Left ventricle myocardium inferior (tissue), 1 donor: ENCODE data around the gene MAPK8IP3. TPM values are rescaled to one million over a fixed set of nuclear protein-coding genes. Genes with fewer than 3 reads are reported as not detected.
A peak's percentile ranks its signal among the peaks of the same experiment; 100 is the strongest.

Source experiments
- DNase-seq: peaks from one replicate; pipeline ENCODE4 v3.0.0-alpha.2; 2020
- H3K27ac ChIP-seq: fragments of 200-600 bp; replicated peaks from 2 replicates; pipeline ENCODE4 v1.8.0; 2021
- H3K27me3 ChIP-seq: fragments of 200-600 bp; 2 replicates; pipeline ENCODE4 v1.8.0; 2021; ENCODE audit warnings: low read depth
- H3K36me3 ChIP-seq: fragments of 200-600 bp; 2 replicates; pipeline ENCODE4 v1.8.0; 2021
- H3K4me1 ChIP-seq: fragments of 200-600 bp; 2 replicates; pipeline ENCODE4 v1.8.0; 2021
- H3K4me3 ChIP-seq: fragments of 200-600 bp; 2 replicates; pipeline ENCODE4 v1.8.0; 2021; ENCODE audit warnings: mild to moderate bottlenecking, moderate library complexity
- H3K9me3 ChIP-seq: fragments of 200-600 bp; replicated peaks from 2 replicates; pipeline ENCODE4 v1.8.0; 2021
- intact Hi-C: fragments of 100-400 bp; cut with micrococcal nuclease; formaldehyde crosslinking; loops from one replicate; pipeline ENCODE4 v1.11.0; 2022
- total RNA-seq: library from RNA; stranded (reverse); fragmentation: NEBNext Ultra II Directional; extraction: Animal tissue kit (Norgen Biotek cat#: 25700); gene quantifications from one replicate; pipeline ENCODE4 v1.2.1, GENCODE V29; 2021
- TF ChIP-seq, protein P1 (sequence below): fragments of 200-600 bp; IDR thresholded peaks from 2 replicates; pipeline ENCODE4 v1.8.0; 2021; ENCODE audit warnings: antibody characterized with exemption, mild to moderate bottlenecking, borderline replicate concordance
- donor health status: DM: no; HTN: yes; CAD: no; lungs with severe emphysema.

MAPK8IP3 gene
- total RNA-seq, 1 donor from 2014 or later = 56.0 TPM

DNA sequence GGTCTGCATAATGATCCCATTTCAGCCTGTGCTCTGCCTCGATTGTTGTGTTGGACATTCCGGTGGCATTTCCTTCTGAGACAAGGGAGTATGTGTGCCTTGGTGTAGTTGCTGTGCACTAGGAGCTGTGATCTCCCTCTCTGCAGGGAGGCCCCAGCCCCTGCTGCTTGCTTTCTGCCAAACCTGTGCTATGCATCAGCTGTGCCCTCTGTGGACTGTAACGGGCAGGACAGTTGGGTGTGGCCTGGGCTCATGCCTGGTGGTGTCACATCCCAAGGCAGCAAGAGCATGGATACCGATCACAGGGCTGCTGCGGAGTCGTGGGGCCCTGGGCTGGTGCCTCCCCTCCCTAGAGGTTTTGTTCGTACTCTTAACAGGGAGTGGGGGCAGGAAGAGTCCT is 31.7 kb upstream of the MAPK8IP3 start:
- no peak overlapping the region for H3K27ac ChIP-seq
- H3K4me1 ChIP-seq = peaks cover 16% of the 10 kb centered on the region
- H3K4me3 ChIP-seq = no peak overlapping the region
- H3K9me3 ChIP-seq = no peaks in the 10 kb centered on the region
- intact Hi-C loops = no loop called here
- no peak for DNase-seq
- H3K27me3 ChIP-seq = no peaks in the 10 kb centered on the region
- TF ChIP-seq, protein P1, sequence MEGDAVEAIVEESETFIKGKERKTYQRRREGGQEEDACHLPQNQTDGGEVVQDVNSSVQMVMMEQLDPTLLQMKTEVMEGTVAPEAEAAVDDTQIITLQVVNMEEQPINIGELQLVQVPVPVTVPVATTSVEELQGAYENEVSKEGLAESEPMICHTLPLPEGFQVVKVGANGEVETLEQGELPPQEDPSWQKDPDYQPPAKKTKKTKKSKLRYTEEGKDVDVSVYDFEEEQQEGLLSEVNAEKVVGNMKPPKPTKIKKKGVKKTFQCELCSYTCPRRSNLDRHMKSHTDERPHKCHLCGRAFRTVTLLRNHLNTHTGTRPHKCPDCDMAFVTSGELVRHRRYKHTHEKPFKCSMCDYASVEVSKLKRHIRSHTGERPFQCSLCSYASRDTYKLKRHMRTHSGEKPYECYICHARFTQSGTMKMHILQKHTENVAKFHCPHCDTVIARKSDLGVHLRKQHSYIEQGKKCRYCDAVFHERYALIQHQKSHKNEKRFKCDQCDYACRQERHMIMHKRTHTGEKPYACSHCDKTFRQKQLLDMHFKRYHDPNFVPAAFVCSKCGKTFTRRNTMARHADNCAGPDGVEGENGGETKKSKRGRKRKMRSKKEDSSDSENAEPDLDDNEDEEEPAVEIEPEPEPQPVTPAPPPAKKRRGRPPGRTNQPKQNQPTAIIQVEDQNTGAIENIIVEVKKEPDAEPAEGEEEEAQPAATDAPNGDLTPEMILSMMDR = no peak
- peaks cover 62% of the 10 kb centered on the region for H3K36me3 ChIP-seq

GRCh38 chr16:1674751-1675664 is 31.0 kb upstream of the MAPK8IP3 start:
- H3K4me3 ChIP-seq = no peak overlapping the region
- no peaks in the 10 kb centered on the region for H3K27me3 ChIP-seq
- TF ChIP-seq, protein P1 = no peak
- intact Hi-C loops = no loop called here
- peaks cover 55% of the 10 kb centered on the region for H3K36me3 ChIP-seq
- no peak overlapping the region for H3K27ac ChIP-seq
- H3K4me1 ChIP-seq = peaks cover 23% of the 10 kb centered on the region
- DNase-seq = no peak
- no peaks in the 10 kb centered on the region for H3K9me3 ChIP-seq

GRCh38 chr16:1676661-1677060 is 29.3 kb upstream of the MAPK8IP3 start:
- TF ChIP-seq, protein P1 = no peak
- H3K9me3 ChIP-seq = no peaks in the 10 kb centered on the region
- peaks cover 40% of the 10 kb centered on the region for H3K36me3 ChIP-seq
- no peak overlapping the region for H3K27ac ChIP-seq
- no peak overlapping the region for H3K4me3 ChIP-seq
- H3K4me1 ChIP-seq = peaks cover 24% of the 10 kb centered on the region
- DNase-seq = no peak
- intact Hi-C loops = no loop called here
- H3K27me3 ChIP-seq = no peaks in the 10 kb centered on the region

DNA sequence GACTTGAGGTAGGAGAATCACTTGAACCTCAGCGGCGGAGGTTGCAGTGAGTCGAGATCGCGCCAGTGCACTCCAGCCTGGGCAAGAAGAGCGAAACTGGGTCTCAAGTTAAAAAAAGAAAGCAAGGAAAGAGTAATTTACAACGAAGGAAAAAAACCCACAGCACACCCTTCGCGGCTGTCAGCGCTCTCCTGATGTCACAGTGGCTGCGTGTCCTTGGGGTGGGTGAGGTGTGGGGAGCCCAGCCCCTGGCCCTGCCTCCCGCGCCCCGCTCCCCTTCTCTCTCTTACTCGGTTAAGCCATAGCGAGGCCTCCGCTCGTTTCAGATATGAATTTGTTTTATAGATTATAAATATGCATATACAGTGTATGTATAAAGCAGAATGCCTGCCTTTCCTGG is 28.7 kb upstream of the MAPK8IP3 start:
- H3K4me1 ChIP-seq = peaks cover 24% of the 10 kb centered on the region
- intact Hi-C loops = no loop called here
- peak overlapping the region; percentile 93 for H3K4me3 ChIP-seq
- peaks cover 33% of the 10 kb centered on the region for H3K36me3 ChIP-seq
- no peaks in the 10 kb centered on the region for H3K27me3 ChIP-seq
- H3K27ac ChIP-seq = peak overlapping the region; percentile 88
- no peaks in the 10 kb centered on the region for H3K9me3 ChIP-seq
- TF ChIP-seq, protein P1 = no peak
- no peak for DNase-seq

DNA sequence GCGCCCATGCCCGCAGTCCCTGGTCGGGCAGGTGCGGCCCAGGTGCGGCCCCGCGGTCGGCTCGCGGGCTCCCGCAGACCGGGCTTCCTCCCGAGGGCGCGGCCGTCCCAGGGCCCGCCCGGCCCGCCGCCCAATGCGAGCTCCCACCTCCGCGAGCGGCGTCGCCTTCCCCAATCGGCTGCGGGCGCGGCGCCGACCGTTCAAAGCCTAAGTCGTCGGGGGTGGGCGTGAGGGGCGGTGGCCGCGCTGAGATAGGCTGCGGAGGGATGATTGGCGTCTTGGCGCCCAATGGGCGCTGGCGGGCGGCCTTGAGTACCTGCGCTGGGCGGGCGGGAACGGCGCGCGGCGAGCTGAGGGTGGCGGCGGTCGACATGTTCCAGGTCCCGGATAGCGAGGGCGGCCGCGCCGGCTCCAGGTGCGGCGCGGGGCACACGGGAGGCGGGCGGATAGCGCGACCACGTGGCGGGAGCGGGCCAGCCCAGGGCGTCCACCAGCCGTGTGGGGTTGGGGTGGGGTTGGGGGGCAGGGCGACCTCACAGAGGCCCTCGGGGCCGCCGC is 28.0 kb upstream of the MAPK8IP3 start, which contains the start of gene JPT2:
TSS of gene JPT2 (plus strand) at position 338 of the 558 bp plus-strand sequence. CDS start at position 372, 34 bp downstream.
- Histone ChIP-seq H3K27me3 (no peaks in the 10 kb centered on the region), H3K4me3 (peak within 1 kb of the TSS; percentile 93), H3K27ac (peak within 1 kb of the TSS; percentile 88), H3K9me3 (no peaks in the 10 kb centered on the region), H3K4me1 (peaks cover 24% of the 10 kb centered on the region), H3K36me3 (peaks cover 27% of the 10 kb centered on the region)
- intact Hi-C loops = no loop called here
- TF ChIP-seq, protein P1 = no peak
- DNase-seq = peak; percentile 99
